Uterus (tissue), 4 donors: ENCODE results near the gene FMNL2. TPM values are rescaled to one million over a fixed set of nuclear protein-coding genes. Genes with fewer than 3 reads are reported as not detected.

Source experiments
- DNase-seq, 2 donors: peaks; one replicate each; pipeline ENCODE4 v3.0.0-alpha.2; 2019 to 2020
- H3K27ac ChIP-seq, 2 donors: fragments of 200-600 bp; sonication (generic); 1 replicate in 1 of 2; 2 replicates in 1 of 2; pipeline ENCODE4 v1.5.1; 2016 to 2018
- H3K27me3 ChIP-seq, 2 donors: fragments of 200-600 bp; sonication (generic); one replicate each; pipeline ENCODE4 v1.5.1; 2018 to 2019; ENCODE audit warnings: control low read depth in 1 of 2
- H3K36me3 ChIP-seq, 2 donors: fragments of 200-600 bp; sonication (generic); one replicate each; pipeline ENCODE4 v1.5.1; 2019; ENCODE audit warnings: control low read depth in 1 of 2
- H3K4me1 ChIP-seq, 2 donors: fragments of 200-600 bp; sonication (generic); one replicate each; pipeline ENCODE4 v1.5.1; 2018 to 2019; ENCODE audit warnings: control low read depth in 1 of 2
- H3K4me3 ChIP-seq, 2 donors: fragments of 200-600 bp; sonication (generic); 1 replicate in 1 of 2; 2 replicates in 1 of 2; pipeline ENCODE4 v1.5.1; 2018 to 2019; ENCODE audit warnings: mild to moderate bottlenecking in 1 of 2
- H3K9me3 ChIP-seq, 2 donors: fragments of 200-600 bp; sonication (generic); one replicate each; pipeline ENCODE4 v1.5.1; 2019; ENCODE audit warnings: control low read depth in 1 of 2
- POLR2A ChIP-seq, 2 donors: fragments of 450-650 bp; IDR thresholded peaks; one replicate each; pipeline ENCODE4 v1.6.1; 2016; ENCODE audit warnings: antibody characterized with exemption in 2 of 2, mild to moderate bottlenecking in 1 of 2, moderate library complexity in 1 of 2
- intact Hi-C: fragments of 100-400 bp; cut with DNase I; formaldehyde crosslinking; loops from one replicate; pipeline ENCODE4 v1.15.1; 2023; ENCODE audit warnings: low total_unique reads
- total RNA-seq, 4 donors: library from RNA; depleted of rRNA in 3 of 4; stranded (reverse); fragments of >200 nt in 3 of 4; gene quantifications; one replicate each; pipeline versions ENCODE4 v1.1.0 to v1.2.4, GENCODE V29; 2014 to 2023
- TF ChIP-seq, protein P1 (sequence below), 4 experiments: fragments of 200-600 bp in 2 of 4; fragments of 450-650 bp in 2 of 4; sonication (generic) in 2 of 4; IDR thresholded peaks; one replicate each; pipeline ENCODE4 v1.5.1; 2016 to 2019; ENCODE audit warnings: antibody characterized with exemption in 4 of 4, mild to moderate bottlenecking in 2 of 4, moderate library complexity in 1 of 4
- donor health status: DM: yes; HTN: yes; CAD: no.

The FMNL2 gene
- total RNA-seq, 4 donors from 2014 or later: 10.0 to 66.9 (median 33.4) TPM

DNA sequence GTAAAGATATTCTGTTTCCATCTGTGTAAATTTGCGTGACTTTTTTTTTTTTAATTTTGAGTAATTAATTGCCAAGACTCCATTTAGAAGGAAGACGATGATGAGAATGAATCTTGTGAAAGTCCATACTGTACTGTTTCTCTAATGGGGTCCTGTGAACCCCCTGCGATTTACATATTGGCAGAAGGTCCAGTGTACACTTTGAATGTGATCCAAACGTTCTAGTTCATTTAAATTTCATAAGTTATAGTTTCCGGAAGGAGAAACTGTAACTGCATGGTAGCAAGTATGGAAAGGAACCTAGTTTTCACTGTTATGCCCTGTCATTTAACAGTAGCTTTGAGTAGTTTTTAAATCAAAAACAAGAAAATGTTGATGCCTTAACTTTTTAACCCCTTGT lies 166.7 kb downstream of the FMNL2 start:
- no peak overlapping the region for H3K27ac ChIP-seq
- TF ChIP-seq, protein P1, sequence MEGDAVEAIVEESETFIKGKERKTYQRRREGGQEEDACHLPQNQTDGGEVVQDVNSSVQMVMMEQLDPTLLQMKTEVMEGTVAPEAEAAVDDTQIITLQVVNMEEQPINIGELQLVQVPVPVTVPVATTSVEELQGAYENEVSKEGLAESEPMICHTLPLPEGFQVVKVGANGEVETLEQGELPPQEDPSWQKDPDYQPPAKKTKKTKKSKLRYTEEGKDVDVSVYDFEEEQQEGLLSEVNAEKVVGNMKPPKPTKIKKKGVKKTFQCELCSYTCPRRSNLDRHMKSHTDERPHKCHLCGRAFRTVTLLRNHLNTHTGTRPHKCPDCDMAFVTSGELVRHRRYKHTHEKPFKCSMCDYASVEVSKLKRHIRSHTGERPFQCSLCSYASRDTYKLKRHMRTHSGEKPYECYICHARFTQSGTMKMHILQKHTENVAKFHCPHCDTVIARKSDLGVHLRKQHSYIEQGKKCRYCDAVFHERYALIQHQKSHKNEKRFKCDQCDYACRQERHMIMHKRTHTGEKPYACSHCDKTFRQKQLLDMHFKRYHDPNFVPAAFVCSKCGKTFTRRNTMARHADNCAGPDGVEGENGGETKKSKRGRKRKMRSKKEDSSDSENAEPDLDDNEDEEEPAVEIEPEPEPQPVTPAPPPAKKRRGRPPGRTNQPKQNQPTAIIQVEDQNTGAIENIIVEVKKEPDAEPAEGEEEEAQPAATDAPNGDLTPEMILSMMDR (IDR thresholded peaks at IDR 0.05): no peak
- TF ChIP-seq POLR2A (IDR thresholded peaks at IDR 0.05): no peak
- intact Hi-C loops: no loop called here

DNA sequence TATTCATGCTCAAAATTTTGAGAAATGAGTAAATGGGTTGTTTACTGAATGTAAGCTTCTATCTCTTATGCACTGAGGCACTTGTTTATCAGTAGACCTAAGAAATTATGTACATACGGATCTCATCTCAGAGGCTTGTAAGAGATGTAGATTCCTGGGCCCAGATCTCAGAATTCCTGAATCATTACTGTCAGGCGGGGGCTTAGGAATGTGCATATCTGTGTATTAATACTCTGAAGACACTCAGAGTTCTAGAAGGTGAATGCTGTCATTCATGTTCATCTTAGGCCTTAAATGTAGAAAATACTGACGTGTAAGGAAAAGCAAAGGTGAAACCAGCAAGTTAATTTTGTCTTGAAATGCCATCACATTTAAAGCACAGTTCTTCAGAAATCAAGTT lies 169.6 kb downstream of the FMNL2 start:
- Histone ChIP-seq H3K4me3 (no peak overlapping the region), H3K4me1 (no peaks in the 10 kb centered on the region), H3K36me3 (no peaks in the 10 kb centered on the region), H3K27me3 (no peaks in the 10 kb centered on the region), H3K9me3 (no peaks in the 10 kb centered on the region), H3K27ac (no peak overlapping the region)
- intact Hi-C loops: no loop called here
- no peak for DNase-seq
- TF ChIP-seq, protein P1 (IDR thresholded peaks at IDR 0.05): no peak
- TF ChIP-seq POLR2A (IDR thresholded peaks at IDR 0.05): no peak

More for the DNA sequence above, 166.7 kb downstream of the FMNL2 start:
- no peaks in the 10 kb centered on the region for H3K4me1 ChIP-seq
- H3K27me3 ChIP-seq: no peaks in the 10 kb centered on the region
- H3K4me3 ChIP-seq: no peak overlapping the region
- H3K36me3 ChIP-seq: no peaks in the 10 kb centered on the region
- no peaks in the 10 kb centered on the region for H3K9me3 ChIP-seq
- DNase-seq: no peak

DNA sequence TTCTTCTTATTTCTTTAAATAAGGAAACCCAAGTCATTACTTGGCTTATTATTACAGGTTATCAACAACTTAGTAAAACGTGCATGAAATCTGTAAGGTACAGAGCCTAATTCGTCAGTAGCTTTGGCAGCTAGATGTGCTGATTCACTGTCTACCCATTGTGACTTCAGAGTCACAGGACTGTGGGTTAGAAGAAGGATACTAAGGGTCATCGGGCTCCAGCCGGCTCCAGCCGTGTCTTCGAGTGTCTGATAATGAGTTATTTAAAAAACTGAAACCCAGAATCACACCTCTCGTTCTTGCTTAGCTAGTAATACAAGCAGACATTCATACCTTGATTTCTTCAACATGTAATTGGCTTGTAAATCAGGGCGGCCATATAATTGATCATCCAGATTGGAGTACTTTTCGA lies 170.5 kb downstream of the FMNL2 start:
- TF ChIP-seq, protein P1 (IDR thresholded peaks at IDR 0.05): no peak
- TF ChIP-seq POLR2A (IDR thresholded peaks at IDR 0.05): no peak
- Histone ChIP-seq H3K27me3 (no peaks in the 10 kb centered on the region), H3K9me3 (no peaks in the 10 kb centered on the region), H3K27ac (no peak overlapping the region), H3K4me1 (no peaks in the 10 kb centered on the region), H3K4me3 (no peak overlapping the region), H3K36me3 (no peaks in the 10 kb centered on the region)
- no peak for DNase-seq
- intact Hi-C loops: no loop called here

DNA sequence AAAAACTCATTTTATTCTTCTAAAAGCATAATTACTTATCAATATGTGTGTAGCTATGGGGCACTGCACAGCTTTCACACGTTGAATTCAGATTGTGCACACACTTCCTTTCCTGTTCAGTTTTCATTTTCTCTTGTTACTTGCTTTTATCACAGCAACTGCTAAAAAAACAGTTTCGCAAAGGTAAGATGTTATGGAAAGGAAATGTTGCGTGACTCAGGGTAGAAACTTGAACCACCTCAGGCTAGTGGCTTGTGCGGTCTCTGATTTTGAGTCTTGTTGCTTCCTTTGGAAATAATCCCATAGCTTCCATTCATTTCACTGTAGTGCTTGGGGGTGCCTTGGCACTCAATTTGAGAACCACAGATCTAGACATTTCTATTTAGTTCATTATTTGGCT lies 171.9 kb downstream of the FMNL2 start:
- H3K9me3 ChIP-seq: no peaks in the 10 kb centered on the region
- H3K27me3 ChIP-seq: no peaks in the 10 kb centered on the region
- no peaks in the 10 kb centered on the region for H3K4me1 ChIP-seq
- intact Hi-C loops: no loop called here
- no peak for DNase-seq
- no peaks in the 10 kb centered on the region for H3K36me3 ChIP-seq
- H3K4me3 ChIP-seq: no peak overlapping the region
- no peak overlapping the region for H3K27ac ChIP-seq
- no peak for TF ChIP-seq POLR2A (IDR thresholded peaks at IDR 0.05)
- TF ChIP-seq, protein P1 (IDR thresholded peaks at IDR 0.05): no peak

DNA sequence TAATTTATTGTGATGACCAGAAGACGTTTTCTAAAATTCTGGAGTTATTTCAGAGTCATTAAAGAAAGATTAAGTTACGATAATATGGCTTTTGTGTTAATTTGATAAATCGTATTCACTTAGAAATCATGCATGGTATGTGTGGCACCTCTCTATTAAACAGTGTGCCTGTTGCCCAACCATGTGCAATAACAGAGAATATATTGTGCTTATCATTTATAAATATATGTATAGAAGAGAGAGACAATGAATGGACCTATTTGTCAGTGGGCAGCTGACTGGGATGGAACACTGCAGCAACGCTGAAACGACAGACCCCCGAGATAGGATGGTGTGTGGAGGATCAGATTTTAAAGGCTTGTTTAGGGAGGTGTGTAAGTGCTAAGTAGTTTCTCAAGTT lies 172.9 kb downstream of the FMNL2 start:
- Histone ChIP-seq H3K4me3 (no peak overlapping the region), H3K9me3 (no peaks in the 10 kb centered on the region), H3K4me1 (no peaks in the 10 kb centered on the region), H3K36me3 (no peaks in the 10 kb centered on the region), H3K27me3 (no peaks in the 10 kb centered on the region), H3K27ac (no peak overlapping the region)
- TF ChIP-seq, protein P1 (IDR thresholded peaks at IDR 0.05): no peak
- no peak for TF ChIP-seq POLR2A (IDR thresholded peaks at IDR 0.05)
- intact Hi-C loops: no loop called here
- DNase-seq: no peak
